Sciatic nerve (tissue), 2 donors: ENCODE measurements around the gene VLDLR. TPM values are rescaled to one million over a fixed set of nuclear protein-coding genes. Genes with fewer than 3 reads are reported as not detected.

ENCODE experiments used
- ATAC-seq: fragments of 200-7000 bp; cut with Tn5 transposase; one replicate; pipeline ENCODE4 v1.9.1; 2020; ENCODE audit warnings: mild to moderate bottlenecking, moderate library complexity
- DNase-seq: peaks from one replicate; pipeline ENCODE4 v3.0.0-alpha.2; 2020; ENCODE audit warnings: low spot score
- intact Hi-C: fragments of 100-400 bp; cut with DNase I; formaldehyde crosslinking; loops from one replicate; pipeline ENCODE4 v1.14.2; 2022
- total RNA-seq: library from RNA; stranded (reverse); fragmentation: NEBNext Ultra II Directional; extraction: Animal tissue kit (Norgen Biotek cat#: 25700); gene quantifications from one replicate; pipeline ENCODE4 v1.2.1, GENCODE V29; 2021
- donor health status: DM: no; HTN: no; CAD: no.
- donor health status: DM: no; HTN: no; CAD: no.

VLDLR gene
- total RNA-seq, 1 donor from 2014 or later = 25.8 TPM

GRCh38 chr9:2655411-2655901, 33.9 kb downstream of the VLDLR start:
- no peak for DNase-seq
- intact Hi-C loops = no loop called here
- peak; percentile 64 for ATAC-seq

GRCh38 chr9:2657427-2657826, 35.8 kb downstream of the VLDLR start:
- no peak for ATAC-seq
- intact Hi-C loops = no loop called here
- no peak for DNase-seq

GRCh38 chr9:2662496-2662895, 40.9 kb downstream of the VLDLR start:
- intact Hi-C loops = no loop called here
- no peak for DNase-seq

GRCh38 chr9:2663461-2664173, 42.0 kb downstream of the VLDLR start:
- intact Hi-C loops = no loop called here
- ATAC-seq = peak; percentile 70
- no peak for DNase-seq

More at GRCh38 chr9:2662496-2662895, 40.9 kb downstream of the VLDLR start:
- ATAC-seq = no peak

- no peak for DNase-seq
- ATAC-seq = peak; percentile 37
- intact Hi-C loops = no loop called here
Observed at GRCh38 chr9:2664174-2665065, 42.8 kb downstream of the VLDLR start.

GRCh38 chr9:2666569-2666968, 45.0 kb downstream of the VLDLR start:
- intact Hi-C loops = no loop called here
- ATAC-seq (no peak), DNase-seq (no peak)

GRCh38 chr9:2673161-2673560, 51.6 kb downstream of the VLDLR start:
- DNase-seq (no peak), ATAC-seq (no peak)
- intact Hi-C loops = no loop called here

- ATAC-seq (no peak), DNase-seq (no peak)
- intact Hi-C loops = no loop called here
Observed at GRCh38 chr9:2674141-2674824, 52.7 kb downstream of the VLDLR start.

- ATAC-seq = no peak
- intact Hi-C loops = no loop called here
- no peak for DNase-seq
Observed at GRCh38 chr9:2675834-2676233, 54.2 kb downstream of the VLDLR start.

GRCh38 chr9:2676466-2676865, 54.9 kb downstream of the VLDLR start:
- intact Hi-C loops = no loop called here
- ATAC-seq = no peak
- DNase-seq = no peak

GRCh38 chr9:2677915-2678889, 56.6 kb downstream of the VLDLR start:
- intact Hi-C loops = no loop called here
- ATAC-seq (no peak), DNase-seq (no peak)

- intact Hi-C loops = no loop called here
- DNase-seq (no peak), ATAC-seq (no peak)
Observed at GRCh38 chr9:2679011-2679410, 57.4 kb downstream of the VLDLR start.

- intact Hi-C loops = no loop called here
- ATAC-seq (no peak), DNase-seq (no peak)
Observed at GRCh38 chr9:2681981-2682380, 60.4 kb downstream of the VLDLR start.

- intact Hi-C loops = no loop called here
- no peak for DNase-seq
- ATAC-seq = no peak
Observed at GRCh38 chr9:2686911-2687310, 65.3 kb downstream of the VLDLR start.

- ATAC-seq (no peak), DNase-seq (no peak)
- intact Hi-C loops = no loop called here
Observed at GRCh38 chr9:2688636-2689035, 67.0 kb downstream of the VLDLR start.

GRCh38 chr9:2691212-2691611, 69.6 kb downstream of the VLDLR start:
- intact Hi-C loops = loop anchor here (5.0 kb wide), 1 partner anchor 1771 kb away; no protein-coding TSS in a partner anchor
- no peak for ATAC-seq

GRCh38 chr9:2691626-2692025, 70.0 kb downstream of the VLDLR start:
- no peak for ATAC-seq
- DNase-seq = no peak
- intact Hi-C loops = loop anchor here (5.0 kb wide), 1 partner anchor 1771 kb away; no protein-coding TSS in a partner anchor

More at GRCh38 chr9:2691212-2691611, 69.6 kb downstream of the VLDLR start:
- DNase-seq = no peak

- intact Hi-C loops = loop anchor here (5.0 kb wide), 1 partner anchor 1769 kb away; no protein-coding TSS in a partner anchor
- no peak for DNase-seq
- no peak for ATAC-seq
Observed at GRCh38 chr9:2693056-2693455, 71.5 kb downstream of the VLDLR start.
